ENCODE data around the gene DPY19L1. TPM values are rescaled to one million over a fixed set of nuclear protein-coding genes. Genes with fewer than 3 reads are reported as not detected.
"Not testable (repeated sequence)": the region's sequence is repeated elsewhere in the genome, so short reads cannot be mapped to it uniquely, and the experiment has no call there.

Gene DPY19L1
- polyA plus RNA-seq, 1 experiment = 40.5 TPM

DNA sequence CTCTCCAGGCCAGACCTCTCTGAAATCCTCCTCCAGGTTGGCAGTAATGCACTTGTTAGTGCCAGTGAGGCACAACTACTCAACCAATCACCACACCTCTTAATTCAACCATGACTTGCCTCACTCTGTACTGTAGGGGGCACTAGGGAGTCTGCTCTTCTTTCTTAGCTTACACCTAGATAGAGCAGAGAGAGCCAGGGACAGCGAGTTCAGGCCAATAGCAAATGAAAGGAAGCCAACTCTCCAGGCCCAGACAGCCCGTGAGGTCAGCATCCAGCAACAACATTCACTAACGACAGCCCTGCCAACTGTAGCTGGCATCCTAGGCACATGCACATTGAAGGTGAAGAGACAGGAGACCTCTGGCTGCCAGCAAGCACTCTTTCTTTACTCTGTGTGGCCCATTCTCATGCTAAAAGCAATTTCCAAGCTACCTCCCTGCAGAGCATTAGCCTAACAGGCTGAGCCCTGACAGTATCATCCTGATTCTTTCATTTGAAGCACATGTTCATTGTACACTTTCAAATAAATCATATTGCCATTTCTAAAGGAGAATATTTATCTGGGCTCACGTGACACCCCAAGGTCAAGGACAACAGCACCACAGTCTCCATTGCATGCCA, 136.3 kb downstream of the DPY19L1 start:
- Histone ChIP-seq H3K9me3 (ENCODE audit: control insufficient read depth, insufficient read depth, low read length) (no peaks in the 10 kb centered on the region), H3K27me3 (ENCODE audit: control insufficient read depth, insufficient read depth, low read length) (peaks cover 3% of the 10 kb centered on the region), H3K4me3 (ENCODE audit: low read depth, low read length) (no peak overlapping the region), H3K27ac (ENCODE audit: low read depth, low read length) (no peak overlapping the region)
- TF ChIP-seq, protein P1, sequence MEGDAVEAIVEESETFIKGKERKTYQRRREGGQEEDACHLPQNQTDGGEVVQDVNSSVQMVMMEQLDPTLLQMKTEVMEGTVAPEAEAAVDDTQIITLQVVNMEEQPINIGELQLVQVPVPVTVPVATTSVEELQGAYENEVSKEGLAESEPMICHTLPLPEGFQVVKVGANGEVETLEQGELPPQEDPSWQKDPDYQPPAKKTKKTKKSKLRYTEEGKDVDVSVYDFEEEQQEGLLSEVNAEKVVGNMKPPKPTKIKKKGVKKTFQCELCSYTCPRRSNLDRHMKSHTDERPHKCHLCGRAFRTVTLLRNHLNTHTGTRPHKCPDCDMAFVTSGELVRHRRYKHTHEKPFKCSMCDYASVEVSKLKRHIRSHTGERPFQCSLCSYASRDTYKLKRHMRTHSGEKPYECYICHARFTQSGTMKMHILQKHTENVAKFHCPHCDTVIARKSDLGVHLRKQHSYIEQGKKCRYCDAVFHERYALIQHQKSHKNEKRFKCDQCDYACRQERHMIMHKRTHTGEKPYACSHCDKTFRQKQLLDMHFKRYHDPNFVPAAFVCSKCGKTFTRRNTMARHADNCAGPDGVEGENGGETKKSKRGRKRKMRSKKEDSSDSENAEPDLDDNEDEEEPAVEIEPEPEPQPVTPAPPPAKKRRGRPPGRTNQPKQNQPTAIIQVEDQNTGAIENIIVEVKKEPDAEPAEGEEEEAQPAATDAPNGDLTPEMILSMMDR (IDR thresholded peaks at IDR 0.05; ENCODE audit: low read depth, low read length) = no peak
- no peak for DNase-seq (ENCODE audit: low read depth, low spot score)
- ChIA-PET POLR2A (no interaction called here), CTCF (no interaction called here)

DNA sequence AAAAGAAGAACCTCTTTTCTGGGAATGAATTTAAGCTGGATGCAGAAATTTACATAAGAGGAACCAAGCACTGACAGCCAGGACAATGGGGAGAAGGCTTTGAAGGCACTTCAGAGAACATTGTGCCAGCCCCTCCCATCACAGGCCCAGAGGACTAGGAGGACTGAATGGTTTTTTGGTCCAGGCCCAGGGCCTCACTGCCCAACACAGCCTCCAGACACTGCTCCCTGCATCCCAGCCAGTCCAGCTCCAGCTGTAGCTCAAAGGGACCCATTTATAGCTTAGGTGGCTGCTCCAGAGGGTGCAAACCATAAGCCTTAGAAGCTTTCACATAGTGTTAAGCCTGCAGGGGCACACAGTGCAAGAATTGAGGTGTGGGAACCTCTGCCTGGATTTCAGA, 142.1 kb downstream of the DPY19L1 start:
- Histone ChIP-seq H3K4me3 (ENCODE audit: low read depth, low read length) (no peak overlapping the region), H3K9me3 (ENCODE audit: control insufficient read depth, insufficient read depth, low read length) (peaks cover 8% of the 10 kb centered on the region), H3K27ac (ENCODE audit: low read depth, low read length) (no peak overlapping the region), H3K27me3 (ENCODE audit: control insufficient read depth, insufficient read depth, low read length) (no peaks in the 10 kb centered on the region)
- TF ChIP-seq, protein P1 (IDR thresholded peaks at IDR 0.05; ENCODE audit: low read depth, low read length) = no peak
- ChIA-PET CTCF (no interaction called here), POLR2A (no interaction called here)
- no peak for DNase-seq (ENCODE audit: low read depth, low spot score)

DNA sequence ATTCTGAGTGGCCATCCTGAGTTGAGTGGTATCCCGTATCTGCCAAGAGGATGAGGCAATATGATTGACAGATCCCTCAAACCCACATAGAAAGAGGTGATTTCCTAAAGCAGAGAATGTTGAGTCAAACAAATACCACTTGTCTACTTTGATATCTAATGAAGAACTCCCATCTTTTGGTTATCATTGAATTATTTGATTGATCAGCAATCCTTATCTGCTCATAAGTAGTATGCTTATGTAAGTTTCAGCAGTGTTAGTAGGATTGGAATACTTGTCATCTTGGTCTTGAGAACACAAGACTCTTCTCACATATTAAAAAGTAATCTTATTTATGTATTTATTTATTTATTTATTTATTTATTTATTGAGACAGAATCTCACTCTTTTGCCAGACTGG, 147.3 kb downstream of the DPY19L1 start:
- TF ChIP-seq, protein P1 (IDR thresholded peaks at IDR 0.05; ENCODE audit: low read depth, low read length) = no peak
- Histone ChIP-seq H3K27ac (ENCODE audit: low read depth, low read length) (no peak overlapping the region), H3K4me3 (ENCODE audit: low read depth, low read length) (no peak overlapping the region), H3K27me3 (ENCODE audit: control insufficient read depth, insufficient read depth, low read length) (no peaks in the 10 kb centered on the region), H3K9me3 (ENCODE audit: control insufficient read depth, insufficient read depth, low read length) (no peaks in the 10 kb centered on the region)
- ChIA-PET CTCF (no interaction called here), POLR2A (no interaction called here)
- no peak for DNase-seq (ENCODE audit: low read depth, low spot score)

DNA sequence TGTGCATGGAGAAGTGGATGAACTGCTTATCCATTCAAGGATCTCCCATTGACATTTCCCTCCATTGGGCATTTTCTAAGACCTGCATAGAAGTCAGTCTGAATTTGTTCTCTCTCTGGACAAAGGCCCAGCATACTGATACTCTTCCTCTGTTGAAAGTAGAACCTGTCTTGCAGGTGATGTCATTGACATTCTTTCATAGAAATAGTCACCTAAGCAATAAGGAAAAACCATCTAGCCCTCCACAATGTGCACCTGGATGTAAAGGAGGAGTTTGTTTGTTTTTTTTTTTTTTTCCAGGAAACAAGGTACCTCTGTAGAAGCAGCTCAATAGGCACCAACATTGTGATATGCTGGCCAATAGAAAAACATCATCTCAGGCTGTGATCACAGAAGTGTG, 150.4 kb downstream of the DPY19L1 start:
- no peaks in the 10 kb centered on the region for H3K9me3 ChIP-seq (ENCODE audit: control insufficient read depth, insufficient read depth, low read length)
- H3K27me3 ChIP-seq (ENCODE audit: control insufficient read depth, insufficient read depth, low read length) = no peaks in the 10 kb centered on the region
- TF ChIP-seq, protein P1 (IDR thresholded peaks at IDR 0.05; ENCODE audit: low read depth, low read length) = no peak
- no peak overlapping the region for H3K27ac ChIP-seq (ENCODE audit: low read depth, low read length)
- CTCF ChIA-PET = no interaction called here
- DNase-seq (ENCODE audit: low read depth, low spot score) = no peak
- POLR2A ChIA-PET = no interaction called here
- H3K4me3 ChIP-seq (ENCODE audit: low read depth, low read length) = no peak overlapping the region

DNA sequence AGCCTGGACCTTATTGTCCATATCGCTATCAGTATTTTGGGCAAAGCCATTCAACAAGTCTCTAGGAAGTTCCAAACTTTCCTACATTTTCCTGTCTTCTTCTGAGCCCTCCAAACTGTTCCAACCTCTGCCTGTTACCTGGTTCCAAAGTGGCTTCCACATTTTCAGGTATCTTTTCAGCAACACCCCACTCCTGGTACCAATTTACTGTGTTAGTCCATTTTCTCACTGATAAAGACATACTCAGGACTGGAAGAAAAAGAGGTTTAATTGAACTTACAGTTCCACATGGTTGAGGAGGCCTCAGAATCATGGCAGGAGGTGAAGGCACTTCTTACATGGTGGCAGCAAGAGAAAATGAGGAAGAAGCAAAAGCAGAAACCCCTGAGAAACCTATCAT, 153.4 kb downstream of the DPY19L1 start:
- H3K9me3 ChIP-seq (ENCODE audit: control insufficient read depth, insufficient read depth, low read length); H3K27me3 ChIP-seq (ENCODE audit: control insufficient read depth, insufficient read depth, low read length); H3K4me3 ChIP-seq (ENCODE audit: low read depth, low read length); DNase-seq (ENCODE audit: low read depth, low spot score); H3K27ac ChIP-seq (ENCODE audit: low read depth, low read length); CTCF ChIA-PET; POLR2A ChIA-PET: not testable (repeated sequence)

DNA sequence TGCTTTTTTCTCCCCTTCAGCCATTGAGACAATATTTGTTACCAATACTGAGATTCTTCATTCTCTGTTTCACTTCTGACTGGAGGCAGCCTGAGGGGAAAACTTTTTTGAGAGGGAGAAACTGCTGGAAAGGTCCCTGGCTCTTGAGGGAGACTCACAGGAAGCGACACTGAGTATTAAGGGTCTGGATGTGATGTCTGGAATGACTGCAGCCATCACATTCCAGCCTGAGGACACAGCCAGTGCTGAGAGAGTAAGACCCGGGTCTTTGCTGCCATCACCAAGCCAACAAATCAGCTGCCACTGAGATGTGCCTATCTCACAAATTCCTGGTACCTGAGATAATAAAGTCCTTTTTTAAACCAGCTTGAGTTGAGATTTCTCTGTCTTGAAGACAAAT, 157.4 kb downstream of the DPY19L1 start:
- H3K27ac ChIP-seq (ENCODE audit: low read depth, low read length) = no peak overlapping the region
- ChIA-PET CTCF (no interaction called here), POLR2A (no interaction called here)
- TF ChIP-seq, protein P1 (IDR thresholded peaks at IDR 0.05; ENCODE audit: low read depth, low read length) = no peak
- no peak overlapping the region for H3K4me3 ChIP-seq (ENCODE audit: low read depth, low read length)
- no peak for DNase-seq (ENCODE audit: low read depth, low spot score)
- H3K9me3 ChIP-seq (ENCODE audit: control insufficient read depth, insufficient read depth, low read length) = no peaks in the 10 kb centered on the region
- H3K27me3 ChIP-seq (ENCODE audit: control insufficient read depth, insufficient read depth, low read length) = no peaks in the 10 kb centered on the region

DNA sequence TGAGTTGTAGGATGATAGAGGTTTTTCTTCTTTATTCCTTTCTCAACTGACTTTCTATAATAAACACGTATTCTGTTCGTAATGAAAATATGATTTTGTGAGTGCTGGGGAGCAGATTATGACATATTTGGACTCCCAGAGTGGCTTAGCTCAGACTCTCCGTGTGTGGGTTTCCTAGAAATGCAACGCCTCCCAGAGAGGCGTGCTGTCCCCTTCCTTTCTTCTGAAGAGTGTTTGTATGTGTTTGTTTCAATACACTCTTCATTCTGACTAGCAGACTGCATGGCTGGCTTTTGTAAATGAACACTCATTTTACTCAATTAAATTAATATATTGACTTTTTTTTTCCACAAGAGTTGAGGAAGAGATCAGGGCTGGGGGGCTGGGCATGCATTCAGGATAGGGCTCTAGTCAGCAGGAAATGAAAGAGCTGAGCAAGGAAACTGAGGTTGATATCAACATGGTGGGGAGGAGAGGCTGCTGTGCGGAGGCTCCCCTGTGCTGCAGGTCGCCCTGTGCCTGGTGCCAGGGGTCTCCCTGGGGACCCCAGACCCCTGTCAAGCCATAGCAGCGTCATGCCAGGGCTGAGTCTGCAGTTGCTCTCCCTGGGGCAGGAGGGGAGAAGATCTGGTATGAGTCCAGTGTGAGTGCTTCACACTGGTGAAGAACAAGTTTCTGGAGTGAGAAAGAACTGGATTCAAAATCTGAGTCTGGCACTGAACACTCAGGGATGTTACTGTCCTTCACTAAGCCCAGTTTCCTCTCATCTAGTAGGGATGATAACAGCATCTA, 158.1 kb downstream of the DPY19L1 start:
- H3K27ac ChIP-seq (ENCODE audit: low read depth, low read length); DNase-seq (ENCODE audit: low read depth, low spot score); H3K9me3 ChIP-seq (ENCODE audit: control insufficient read depth, insufficient read depth, low read length); POLR2A ChIA-PET; CTCF ChIA-PET; H3K27me3 ChIP-seq (ENCODE audit: control insufficient read depth, insufficient read depth, low read length); H3K4me3 ChIP-seq (ENCODE audit: low read depth, low read length): not testable (repeated sequence)
